ENCODE results near the gene RPRD1B. TPM values are rescaled to one million over a fixed set of nuclear protein-coding genes. Genes with fewer than 3 reads are reported as not detected.

Gene RPRD1B
- polyA plus RNA-seq, 1 of the 3 experiments (the other 2 are of a cell fraction): 11.8 TPM

GRCh38 chr20:38108438-38108985 lies 75.0 kb downstream of the RPRD1B start:
- H3F3A ChIP-seq (replicated peaks; ENCODE audit: insufficient read depth): peaks cover 37% of the 10 kb centered on the region
- peak overlapping the region; percentile 3; the same call in 1 of the 2 replicates for H3K9ac ChIP-seq
- CTCF ChIA-PET: interaction anchor here (1.0 to 7.0 kb wide), 6 partner anchors 18 to 113 kb away, joined by 3 to 44 read pairs (median 8); partner anchors contain the start of gene TGM2
- no peaks in the 10 kb centered on the region for H3K79me2 ChIP-seq (ENCODE audit: insufficient read depth)
- no peaks in the 10 kb centered on the region for H3K36me3 ChIP-seq (replicated peaks in 1 of 2; ENCODE audit: control insufficient read depth in 1 of 2, insufficient read depth in 2 of 2, low read length in 1 of 2)
- H3K27me3 ChIP-seq (ENCODE audit: insufficient read depth): no peaks in the 10 kb centered on the region
- peak; percentile 76 for DNase-seq
- H3K4me2 ChIP-seq: peak overlapping the region; percentile 68
- peak overlapping the region; percentile 96 to 98 for H3K27ac ChIP-seq (ENCODE audit: low read depth in 2 of 2, low read length in 1 of 2)
- H3K4me3 ChIP-seq (ENCODE audit: low read depth in 2 of 2, low read length in 1 of 2): no peak overlapping the region
- POLR2A ChIA-PET: interaction anchor here (1.1 to 2.0 kb wide), 2 partner anchors 41 to 44 kb away, joined by 3 to 6 read pairs; no protein-coding TSS in a partner anchor
- no peaks in the 10 kb centered on the region for H3K9me3 ChIP-seq
- H3K4me1 ChIP-seq (ENCODE audit: control insufficient read depth in 1 of 2, insufficient read depth in 2 of 2, low read depth in 1 of 2, low read length in 1 of 2): peaks cover 34 to 44% of the 10 kb centered on the region in 2 experiments
- no peak overlapping the region for H2AFZ ChIP-seq (ENCODE audit: low read depth)
- no peaks in the 10 kb centered on the region; the same call in 1 of the 2 replicates for H4K20me1 ChIP-seq (ENCODE audit: insufficient read depth)
- H3K9me2 ChIP-seq: no peaks in the 10 kb centered on the region
- WGBS (ENCODE audit: low lambda C conversion rate): 19% methylated on average over 4 of the region's 4 CpGs
- TF ChIP-seq USF1 (IDR thresholded peaks at IDR 0.05; ENCODE audit: borderline replicate concordance, low read depth): no peak
- peak; percentile 33; the same call in 1 of the 2 replicates for TF ChIP-seq MAX (IDR thresholded peaks at IDR 0.05; ENCODE audit: low read depth)
- TF ChIP-seq FOXM1 (IDR thresholded peaks at IDR 0.05; ENCODE audit: low read depth): no peak; the same call in 1 of the 2 replicates
- peak; percentile 31; the same call in 1 of the 2 replicates for TF ChIP-seq RAD21 (IDR thresholded peaks at IDR 0.05; ENCODE audit: low read length)
- TF ChIP-seq SIN3A (IDR thresholded peaks at IDR 0.05; ENCODE audit: borderline replicate concordance, low read depth, low read length): peak; percentile 68; the same call in 1 of the 2 replicates
- 0 out of 2 replicates have a peak, but pooled peaks have one; percentile 21 for TF ChIP-seq FOSL2 (IDR thresholded peaks at IDR 0.05; ENCODE audit: borderline replicate concordance, low read depth)
- no peak for TF ChIP-seq ELF1 (IDR thresholded peaks at IDR 0.05)
- no peak for TF ChIP-seq RFX5 (IDR thresholded peaks at IDR 0.05; ENCODE audit: low read length)
- TF ChIP-seq USF2 (IDR thresholded peaks at IDR 0.05; ENCODE audit: borderline replicate concordance, low read depth, low read length): no peak
- TF ChIP-seq MXI1 (IDR thresholded peaks at IDR 0.05; ENCODE audit: low read depth, low read length): peak; percentile 91
- no peak for TF ChIP-seq RXRA (IDR thresholded peaks at IDR 0.05; ENCODE audit: borderline replicate concordance, low read depth)
- no peak; the same call in 1 of the 2 replicates for TF ChIP-seq SMC3 (IDR thresholded peaks at IDR 0.05; ENCODE audit: low read depth, low read length)
- TF ChIP-seq TCF12 (IDR thresholded peaks at IDR 0.05): peak; percentile 57; the same call in 1 of the 2 replicates
- peak; percentile 62 for TF ChIP-seq RCOR1 (IDR thresholded peaks at IDR 0.05; ENCODE audit: low read length)
- no peak for TF ChIP-seq REST (IDR thresholded peaks at IDR 0.05; ENCODE audit: low read depth, low read length)
- TF ChIP-seq NFIC (IDR thresholded peaks at IDR 0.05; ENCODE audit: borderline replicate concordance): peak; percentile 86
- no peak for TF ChIP-seq IRF3 (IDR thresholded peaks at IDR 0.05; ENCODE audit: low read depth, low read length)
- no peak for TF ChIP-seq CTCF (IDR thresholded peaks at IDR 0.05)
- TF ChIP-seq GABPA (IDR thresholded peaks at IDR 0.05; ENCODE audit: low read depth): no peak
- TF ChIP-seq YY1 (IDR thresholded peaks at IDR 0.05; ENCODE audit: low read depth): no peak
- TF ChIP-seq NRF1 (IDR thresholded peaks at IDR 0.05; ENCODE audit: low read depth, low read length): no peak
- peak; percentile 80 for TF ChIP-seq PBX3 (IDR thresholded peaks at IDR 0.05)
- peak in 1 of 2 experiments; percentile 96; a peak in 2 of 4 replicates for TF ChIP-seq EP300 (IDR thresholded peaks at IDR 0.05; ENCODE audit: borderline replicate concordance in 1 of 2, low read depth in 1 of 2, low read length in 1 of 2)
- TF ChIP-seq GATA2 (CRISPR knock-in tag; IDR thresholded peaks at IDR 0.05): peak; percentile 74
